GM19324 (cell line): ENCODE results near the gene PLXDC1.

Experiments
- ATAC-seq: cut with Tn5 transposase; IDR thresholded peaks from one replicate; pipeline ENCODE4 v1.9.1; 2021; ENCODE audit warnings: mild to moderate bottlenecking, moderate library complexity; ENCODE audit not compliant: unreplicated experiment, low FRiP score

Gene PLXDC1

DNA sequence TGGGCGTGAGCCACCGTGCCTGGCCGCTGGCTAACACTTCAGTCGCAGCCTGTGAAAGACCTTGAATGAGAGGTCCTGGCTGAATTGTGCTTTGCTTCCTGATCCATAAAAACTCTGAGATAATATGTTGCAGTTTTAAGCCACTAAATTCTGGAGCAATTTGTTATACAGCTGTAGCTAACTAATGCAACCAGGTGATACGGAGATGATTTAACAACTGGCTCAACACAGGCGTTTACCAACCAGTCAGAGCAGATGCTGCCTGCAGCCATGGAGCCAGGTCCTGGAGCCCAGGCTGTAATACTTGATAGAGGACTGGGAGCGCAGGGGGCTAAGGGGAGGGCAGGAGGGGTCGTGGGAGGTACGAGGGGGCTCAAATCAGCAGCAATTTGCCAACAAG, 50.9 kb downstream of the PLXDC1 start:
- no peak for ATAC-seq

DNA sequence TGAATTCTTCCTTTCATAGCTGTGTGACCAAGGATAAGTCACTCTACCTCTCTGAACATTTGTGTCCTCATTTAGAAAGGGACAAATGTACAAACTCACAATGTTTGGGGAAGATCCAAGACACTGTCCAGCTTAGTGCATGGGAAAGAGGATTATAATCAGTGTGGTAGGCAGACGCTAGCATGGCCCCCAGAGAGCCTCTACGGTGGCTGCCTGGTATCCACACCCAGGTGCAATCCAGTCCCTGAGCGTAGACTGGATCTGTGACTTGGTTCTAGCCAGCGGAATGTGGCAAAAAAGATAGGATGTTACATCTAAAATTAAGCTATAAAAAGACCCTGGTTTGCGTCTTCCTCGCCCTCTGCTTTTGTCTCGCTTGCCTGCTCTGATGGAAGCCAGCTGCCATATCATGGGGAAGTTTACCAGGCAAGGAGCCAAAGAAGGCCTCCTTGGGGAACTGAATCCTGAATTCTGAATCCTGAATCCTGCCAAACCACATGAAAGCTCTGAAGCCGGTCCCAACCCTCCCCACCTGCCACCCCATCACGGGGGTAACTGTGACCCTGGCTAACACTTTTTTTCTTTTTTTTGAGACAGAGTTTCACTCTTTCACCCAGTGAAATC, 51.7 kb downstream of the PLXDC1 start:
- ATAC-seq: no peak

DNA sequence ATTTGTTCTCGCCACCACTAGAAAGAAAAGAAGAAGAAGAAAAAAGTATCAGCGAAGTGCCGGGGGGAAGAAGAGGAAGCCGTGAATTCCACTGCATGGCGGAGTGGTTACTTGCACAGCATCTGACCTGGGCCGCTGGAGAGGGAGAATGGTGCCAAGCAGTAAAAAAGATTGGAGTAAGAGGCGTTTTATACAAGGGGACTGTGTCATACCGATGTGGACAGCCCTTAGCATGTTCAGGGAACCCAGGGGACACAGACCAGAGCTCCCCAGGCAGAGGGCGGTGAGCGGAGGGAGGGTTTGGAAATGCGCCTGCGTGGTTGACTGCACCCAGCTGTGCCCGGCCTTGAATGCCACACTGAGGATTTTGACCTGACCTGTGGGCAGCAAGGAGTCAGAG, 52.8 kb downstream of the PLXDC1 start:
- ATAC-seq: no peak

DNA sequence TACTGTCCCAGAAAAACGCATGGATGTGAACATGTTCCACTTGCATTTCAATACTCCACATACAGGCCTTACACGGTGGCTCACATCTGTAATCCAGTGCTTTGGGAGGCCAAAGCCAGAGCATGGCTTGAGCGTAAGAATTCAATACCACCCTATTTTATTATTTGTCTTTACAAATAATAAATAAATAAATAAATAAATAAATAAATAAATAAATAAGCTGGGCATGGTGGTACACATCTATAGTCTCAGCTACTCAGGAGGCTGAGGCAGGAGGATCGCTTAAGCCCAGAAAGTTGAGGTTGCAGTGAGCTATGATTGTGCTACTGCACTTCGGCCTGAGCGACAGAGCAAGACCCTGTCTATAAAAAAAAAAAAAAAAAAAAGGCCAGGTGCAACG, 53.9 kb downstream of the PLXDC1 start:
- no peak for ATAC-seq

DNA sequence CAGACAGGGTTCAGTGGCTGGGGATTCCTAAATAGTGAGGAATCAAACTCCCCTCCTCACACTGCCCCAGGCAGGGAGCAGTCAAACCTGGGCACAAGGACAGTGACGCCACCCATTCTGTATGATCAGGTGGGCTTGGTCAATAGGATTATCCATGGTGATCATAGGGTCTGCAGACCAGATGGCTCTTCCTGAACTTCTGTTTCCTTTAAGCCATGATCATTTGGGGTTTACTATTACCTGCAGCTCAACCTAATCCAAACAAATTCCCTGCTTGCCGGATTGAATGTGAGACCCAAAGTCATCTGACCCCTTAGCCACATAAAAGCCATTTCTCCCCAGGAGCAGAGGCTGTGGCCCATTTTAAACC, 54.3 kb downstream of the PLXDC1 start:
- ATAC-seq: no peak

DNA sequence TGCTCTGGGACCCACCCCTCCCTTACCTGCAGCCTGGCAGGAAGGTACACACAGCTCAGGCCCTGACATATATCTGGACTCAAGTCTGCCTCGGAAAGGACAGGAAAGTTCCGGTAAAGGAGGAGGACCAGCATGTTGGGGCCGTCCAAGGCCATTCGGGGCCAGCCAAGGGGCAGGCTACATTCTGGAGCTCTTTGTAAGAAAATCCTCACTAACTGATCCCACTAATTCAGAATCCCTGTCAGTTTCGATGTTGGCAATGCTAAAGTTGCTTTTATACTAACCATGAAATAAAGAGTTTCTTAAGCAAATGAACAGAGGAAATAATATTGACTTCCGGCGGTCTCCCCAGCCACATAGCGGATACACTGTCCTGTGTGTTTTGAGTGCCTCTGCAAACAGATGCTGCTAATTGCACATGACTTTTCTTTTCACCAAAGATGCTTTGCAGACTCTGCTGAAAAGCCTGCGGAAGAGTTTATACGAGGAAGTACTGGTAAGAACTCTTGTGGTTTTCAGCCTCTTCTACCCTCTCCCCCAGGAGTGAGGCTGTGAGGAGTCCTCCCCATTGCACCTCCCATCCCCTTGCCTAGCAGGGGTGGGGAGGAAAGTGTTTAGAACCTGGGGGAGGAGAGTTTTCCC, 54.8 kb downstream of the PLXDC1 start:
- no peak for ATAC-seq

DNA sequence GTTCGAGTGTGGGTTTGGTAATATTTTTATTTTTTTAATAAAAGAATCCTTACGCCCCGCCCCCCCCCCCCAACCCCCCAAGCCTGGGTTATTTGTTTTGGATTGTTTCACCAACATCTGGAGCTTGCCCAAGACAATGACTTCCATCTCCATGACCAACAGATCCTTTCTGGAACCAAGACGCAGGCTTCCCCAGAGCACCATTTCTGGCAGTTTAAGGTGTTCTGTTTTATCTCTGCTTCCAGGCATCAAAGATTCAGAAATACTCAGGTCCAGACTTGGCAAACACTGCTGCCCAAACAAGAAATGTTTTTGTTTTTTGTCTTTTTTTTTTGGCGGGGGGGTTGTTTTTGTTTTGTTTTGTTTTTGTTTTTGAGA, 56.1 kb downstream of the PLXDC1 start:
- ATAC-seq: no peak

DNA sequence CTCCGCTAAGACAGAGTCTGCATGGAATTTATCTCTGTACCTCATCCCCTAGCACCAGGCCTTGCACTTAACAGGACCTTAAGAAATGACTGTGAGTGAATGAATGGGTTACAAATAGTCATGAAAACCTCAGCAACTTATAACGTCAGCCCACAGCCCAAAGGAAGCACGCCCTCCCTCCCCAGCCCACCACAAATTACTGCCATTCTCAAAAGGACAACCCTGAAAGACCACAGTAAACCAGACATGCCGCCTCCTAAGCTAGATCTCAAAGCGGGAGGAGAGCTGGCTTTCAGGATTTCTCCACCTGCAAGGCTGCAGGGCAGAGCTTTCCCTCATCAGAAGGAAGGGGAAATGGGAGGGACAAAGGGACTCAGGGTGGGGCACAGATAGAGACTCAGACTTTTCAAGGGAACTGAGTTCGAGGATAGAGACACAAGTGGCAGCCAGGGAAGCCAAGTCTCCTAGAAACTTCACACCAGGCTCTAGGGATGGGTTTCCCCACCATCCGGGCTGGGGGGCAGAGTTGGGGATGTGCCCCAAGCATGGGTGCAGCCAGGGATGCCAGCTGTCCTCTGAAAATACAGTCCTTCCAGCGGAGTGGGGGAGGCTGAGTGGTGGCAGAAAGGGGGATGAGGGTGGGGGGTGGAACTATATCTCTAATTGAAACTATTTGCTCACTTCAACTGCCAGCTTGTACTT, 56.7 kb downstream of the PLXDC1 start:
- ATAC-seq: no peak

DNA sequence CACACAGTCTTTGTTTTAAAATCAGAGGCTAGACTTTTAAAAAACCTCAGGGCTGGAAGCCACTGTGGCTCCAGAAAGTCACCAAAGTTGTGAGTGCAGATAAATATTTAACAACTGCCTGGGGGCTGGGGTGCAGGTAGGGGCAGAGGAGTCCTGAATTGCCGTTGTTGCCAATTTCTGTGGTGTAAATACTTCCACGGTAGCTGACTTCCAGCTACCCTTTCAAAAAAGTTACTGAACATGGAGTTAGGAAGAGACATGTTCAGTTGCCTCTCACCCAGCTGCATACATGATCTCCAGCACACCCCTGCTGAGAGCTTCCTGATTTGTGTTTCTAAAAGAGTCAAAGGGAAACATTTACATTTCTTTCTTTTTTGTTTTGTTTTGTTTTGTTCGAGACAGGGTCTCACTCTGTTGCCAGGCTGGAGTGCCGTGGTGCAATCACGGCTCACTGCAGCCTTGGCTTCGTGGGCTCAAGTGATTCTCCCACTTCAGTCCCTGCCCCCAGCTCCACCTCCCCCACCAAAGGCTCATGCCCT, 58.7 kb downstream of the PLXDC1 start:
- ATAC-seq: no peak

DNA sequence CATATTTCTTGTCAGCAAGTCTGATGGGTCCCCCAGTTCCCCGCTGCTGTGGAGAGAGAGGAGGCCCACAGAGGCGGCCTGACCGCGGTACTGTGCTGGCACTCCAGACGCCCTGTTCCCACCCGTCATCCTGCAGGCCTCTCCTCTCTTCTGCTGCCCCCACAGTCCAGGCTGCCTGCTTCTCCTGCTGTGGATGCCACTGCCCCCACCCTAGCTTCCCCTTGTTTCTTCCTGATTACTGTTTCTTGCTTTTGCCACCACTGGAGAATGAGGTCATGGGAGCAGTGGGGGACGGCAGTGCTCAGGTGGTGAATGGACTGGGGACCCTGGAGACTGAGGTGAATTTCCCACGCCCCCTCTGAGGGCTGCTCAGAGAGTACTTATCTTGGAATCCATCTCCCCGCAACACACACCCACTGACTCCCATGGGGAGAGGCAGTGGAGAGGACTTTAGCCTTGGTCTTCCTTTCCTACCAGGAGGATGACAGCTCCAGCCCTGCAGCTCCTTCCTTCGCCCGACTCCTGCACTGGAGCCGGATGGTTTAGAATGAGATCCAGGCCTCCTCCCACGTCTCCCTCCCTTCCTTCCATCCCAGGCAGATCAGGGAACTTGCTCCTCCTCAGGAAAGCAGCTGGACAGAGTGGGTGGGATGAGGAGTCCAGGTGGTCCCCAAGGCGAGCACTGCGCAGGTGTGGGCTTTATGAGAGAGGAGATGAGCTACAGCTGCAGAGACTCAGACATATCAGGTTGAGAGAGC, 60.4 kb downstream of the PLXDC1 start:
- no peak for ATAC-seq

DNA sequence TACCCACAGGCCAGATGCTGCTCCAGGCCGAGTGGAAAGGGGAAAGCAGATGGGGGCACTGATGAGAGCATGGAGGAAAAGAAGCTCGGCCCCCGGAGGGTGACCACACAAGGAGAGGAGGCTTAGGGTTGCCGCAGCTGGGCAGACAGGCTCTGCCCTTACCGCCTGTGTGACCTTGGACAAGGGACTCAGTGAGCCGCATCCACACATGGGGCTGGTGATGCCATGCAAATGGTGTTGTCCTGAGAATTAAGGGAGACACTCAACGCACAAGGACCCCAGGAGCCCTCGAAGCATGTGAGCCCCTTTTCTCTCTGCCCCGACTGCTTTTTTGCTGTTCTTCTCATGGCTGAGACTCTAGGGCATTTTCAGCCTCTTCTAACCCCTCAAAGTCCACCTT, 61.0 kb downstream of the PLXDC1 start:
- ATAC-seq: no peak

DNA sequence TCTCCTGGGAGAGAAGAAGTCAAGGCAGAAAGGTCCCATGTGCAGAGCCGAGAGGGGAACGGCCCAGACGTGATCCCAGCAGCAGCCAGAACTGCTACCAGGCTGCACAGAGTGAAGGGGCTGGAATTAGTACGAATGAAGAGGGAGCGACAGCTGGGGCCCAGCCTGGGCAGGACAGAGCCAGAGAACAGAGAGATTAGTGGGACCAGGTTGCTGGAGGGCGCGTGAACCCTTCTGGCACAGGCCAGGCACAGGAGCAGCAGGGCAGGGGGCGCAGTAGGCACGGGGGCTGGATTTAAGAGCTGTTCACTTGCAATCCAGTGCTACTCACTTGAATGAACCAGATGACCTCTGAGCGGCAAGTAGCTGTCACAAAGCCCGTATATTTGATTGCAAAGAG, 66.9 kb downstream of the PLXDC1 start:
- no peak for ATAC-seq

DNA sequence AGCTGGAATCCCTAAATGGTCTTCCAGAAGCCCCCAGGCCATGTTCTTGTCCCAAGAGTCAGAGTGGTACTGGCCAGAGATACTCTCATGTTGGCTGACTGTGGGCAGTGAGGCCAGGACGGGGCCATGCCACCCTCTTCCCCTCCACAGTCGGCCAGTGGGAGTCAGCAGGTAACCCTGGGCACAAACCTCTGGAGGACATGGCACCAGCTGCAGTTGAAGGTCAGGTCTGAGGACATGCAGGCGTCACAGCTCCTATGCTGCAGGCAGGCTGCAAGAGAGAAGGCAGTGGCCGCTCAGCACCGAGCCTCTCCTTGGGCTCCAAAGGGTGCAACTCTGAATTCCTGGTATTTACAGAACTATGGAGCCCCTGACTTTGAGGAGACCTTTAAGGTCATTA, 68.2 kb downstream of the PLXDC1 start:
- no peak for ATAC-seq

DNA sequence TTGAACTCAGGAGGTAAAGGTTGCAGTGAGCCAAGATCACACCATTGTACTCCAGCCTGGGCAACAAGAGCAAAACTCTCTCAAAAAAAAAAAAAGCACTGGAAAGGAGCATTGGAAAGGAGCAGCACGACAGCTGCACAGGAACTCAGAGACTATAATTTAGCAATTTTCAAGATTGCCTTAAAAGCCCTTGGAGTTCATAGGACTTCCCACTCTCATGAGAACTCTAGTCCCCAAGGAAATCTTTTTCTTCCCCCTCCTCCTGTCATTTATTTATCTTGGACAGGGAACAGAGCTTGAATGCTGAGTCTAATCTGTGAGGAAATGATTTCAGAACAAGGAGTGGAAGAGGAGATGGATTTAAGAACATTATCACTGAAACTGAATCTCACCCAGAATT, 69.0 kb downstream of the PLXDC1 start:
- ATAC-seq: no peak

DNA sequence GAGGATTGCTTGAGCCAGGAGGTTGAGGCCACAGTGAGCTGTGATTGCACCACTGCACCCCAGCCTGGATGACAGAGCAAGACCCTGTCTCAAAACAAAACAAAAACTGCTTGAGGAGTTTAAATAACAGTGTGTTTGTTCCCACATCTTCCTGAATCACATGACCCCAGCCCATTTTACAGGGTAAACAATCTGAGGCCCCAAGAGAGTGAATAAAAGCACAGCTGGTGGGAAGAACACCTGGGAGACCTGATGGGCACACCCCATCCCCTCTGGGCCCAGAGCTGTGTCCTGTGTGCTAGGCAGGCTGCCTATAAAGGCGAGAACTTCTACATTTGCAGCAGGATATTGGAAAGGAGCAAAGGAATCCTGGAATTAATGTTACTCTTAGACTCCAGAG, 69.6 kb downstream of the PLXDC1 start:
- no peak for ATAC-seq

DNA sequence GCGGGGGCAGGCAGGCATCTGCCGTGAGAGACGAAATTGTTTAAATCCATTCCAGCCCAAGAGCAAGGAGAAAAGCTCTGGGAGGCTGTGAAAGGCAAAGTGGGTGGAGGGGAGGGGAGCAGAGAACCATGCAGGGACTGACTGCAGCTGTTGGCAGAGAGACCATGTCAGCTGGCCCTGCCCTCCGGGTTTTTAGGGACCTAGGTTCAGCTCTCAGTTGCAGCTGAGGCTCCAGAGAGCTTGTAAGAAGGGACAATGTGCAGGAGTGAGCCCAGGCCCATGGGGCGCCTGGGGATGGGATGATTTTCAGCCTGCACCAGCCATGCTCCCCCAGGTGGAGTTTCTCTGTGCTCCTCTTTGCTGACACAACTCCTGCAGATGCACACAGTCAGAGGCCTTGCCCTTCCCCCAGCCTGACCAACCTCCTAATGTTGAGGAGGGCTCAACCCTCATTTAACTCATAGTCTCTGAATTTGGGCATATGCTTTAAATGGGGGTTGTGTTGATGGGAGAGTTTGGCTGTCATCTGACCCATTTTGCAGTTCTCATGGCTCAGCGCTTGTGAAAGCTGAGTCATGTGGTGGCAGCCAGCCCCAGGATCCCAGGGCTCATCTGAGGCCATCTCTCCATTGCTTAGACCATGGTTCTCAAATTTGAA, 70.9 kb downstream of the PLXDC1 start:
- ATAC-seq: no peak

DNA sequence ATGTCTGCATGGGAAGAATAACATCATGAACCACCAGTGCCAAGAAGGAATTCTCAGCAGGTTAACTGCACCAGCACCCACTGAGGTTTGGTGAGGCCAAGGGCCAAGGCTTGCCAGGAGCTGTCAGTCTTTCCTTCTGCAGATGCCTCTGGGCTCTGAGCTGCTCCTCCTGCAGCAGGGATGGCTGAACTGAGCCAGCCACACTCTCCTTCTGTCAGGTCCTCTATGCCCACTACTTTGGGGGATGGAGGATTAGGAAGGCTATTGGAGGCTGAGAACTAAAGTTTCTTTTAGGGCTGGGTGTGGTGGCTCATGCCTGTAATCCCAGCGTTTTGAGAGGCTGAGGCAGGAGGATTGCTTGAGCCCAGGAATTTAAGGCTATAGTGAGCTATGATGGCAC, 71.6 kb downstream of the PLXDC1 start:
- no peak for ATAC-seq

DNA sequence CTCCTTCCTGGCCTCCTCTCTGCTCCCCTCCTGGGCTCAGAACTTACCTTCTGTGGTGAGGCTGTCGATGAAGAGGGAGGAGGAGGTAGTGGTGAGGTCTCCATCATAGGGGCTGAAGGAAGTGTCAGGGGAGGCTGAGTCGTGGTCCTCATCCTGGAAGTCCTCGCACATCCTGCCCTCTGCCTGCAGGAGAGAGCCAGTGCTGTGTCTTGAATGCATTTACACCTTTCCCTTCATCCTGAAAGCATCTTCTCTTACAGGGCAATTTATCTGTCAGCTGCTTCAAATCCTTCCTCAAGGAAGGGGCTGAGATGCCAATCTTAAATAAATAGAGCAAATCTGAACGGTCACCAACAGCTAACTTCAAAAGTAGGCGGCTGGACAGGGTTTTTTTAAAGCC, 73.6 kb downstream of the PLXDC1 start:
- no peak for ATAC-seq

DNA sequence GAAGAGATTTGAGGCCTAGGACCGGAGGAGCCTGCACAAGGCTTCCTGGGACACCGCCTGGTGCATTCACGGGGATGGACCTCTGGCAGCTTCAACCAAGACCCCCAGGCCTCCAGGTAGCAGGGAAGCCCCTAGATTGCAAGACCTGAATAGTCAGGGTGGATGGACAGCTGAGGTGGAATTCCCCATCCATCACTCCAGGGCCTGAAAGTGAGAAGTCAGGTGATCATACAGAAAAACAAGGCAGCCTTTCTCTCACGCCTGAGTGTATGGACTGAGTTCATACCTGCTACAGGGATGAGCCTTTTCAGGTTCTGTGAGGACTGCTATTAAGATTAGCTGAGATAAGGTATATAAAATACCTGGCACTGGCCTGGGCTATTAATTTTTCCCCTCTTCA, 74.2 kb downstream of the PLXDC1 start:
- ATAC-seq: no peak

DNA sequence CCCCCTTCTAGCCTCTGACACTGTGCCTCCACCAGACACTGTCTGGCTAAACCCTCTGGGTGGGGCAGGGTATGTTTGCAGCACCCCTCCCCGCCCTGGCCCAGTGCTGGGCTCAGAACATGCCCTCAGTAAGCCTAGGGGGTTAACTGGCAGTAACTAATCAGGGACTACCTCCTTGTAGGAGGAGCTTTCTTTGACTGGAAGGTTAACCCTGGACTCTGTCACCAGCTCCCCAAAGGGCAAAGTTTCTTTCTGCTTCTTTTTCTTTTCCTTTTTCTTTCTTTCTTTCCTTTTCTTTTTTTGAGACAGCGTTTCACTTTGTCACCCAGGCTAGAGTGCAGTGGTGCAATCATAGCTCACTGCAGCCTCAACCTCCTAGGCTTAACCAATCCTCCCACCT, 76.8 kb downstream of the PLXDC1 start:
- ATAC-seq: no peak

DNA sequence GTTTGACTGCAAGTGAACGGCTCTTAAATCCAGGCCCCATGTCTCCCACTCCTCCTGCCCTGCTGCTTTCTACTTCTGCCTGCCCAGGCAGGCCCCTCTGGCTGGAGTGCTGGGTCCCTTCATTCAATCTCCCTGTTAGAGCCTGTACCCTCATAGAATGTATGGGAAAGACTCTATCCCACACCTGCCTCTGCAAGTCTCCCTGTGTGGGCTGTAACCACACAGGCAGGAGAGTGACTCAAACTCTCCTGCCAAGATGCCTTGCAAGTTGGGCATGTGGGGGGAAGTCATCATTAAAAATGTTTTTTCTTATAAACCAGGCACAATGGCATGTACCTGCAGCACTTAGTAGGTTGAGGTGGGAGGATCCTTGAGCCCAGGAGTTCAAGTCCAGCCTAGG, 77.5 kb downstream of the PLXDC1 start:
- ATAC-seq: no peak
